ENCODE data around the gene SMPD4. TPM values are rescaled to one million over a fixed set of nuclear protein-coding genes. Genes with fewer than 3 reads are reported as not detected.
A peak's percentile ranks its signal among the peaks of the same experiment; 100 is the strongest.

The SMPD4 gene
- total and polyA plus RNA-seq, 2 of the 13 experiments (the other 11 are each of a cell fraction or from before 2014, with no cell fraction given) = 63.2 to 70.5 TPM

DNA sequence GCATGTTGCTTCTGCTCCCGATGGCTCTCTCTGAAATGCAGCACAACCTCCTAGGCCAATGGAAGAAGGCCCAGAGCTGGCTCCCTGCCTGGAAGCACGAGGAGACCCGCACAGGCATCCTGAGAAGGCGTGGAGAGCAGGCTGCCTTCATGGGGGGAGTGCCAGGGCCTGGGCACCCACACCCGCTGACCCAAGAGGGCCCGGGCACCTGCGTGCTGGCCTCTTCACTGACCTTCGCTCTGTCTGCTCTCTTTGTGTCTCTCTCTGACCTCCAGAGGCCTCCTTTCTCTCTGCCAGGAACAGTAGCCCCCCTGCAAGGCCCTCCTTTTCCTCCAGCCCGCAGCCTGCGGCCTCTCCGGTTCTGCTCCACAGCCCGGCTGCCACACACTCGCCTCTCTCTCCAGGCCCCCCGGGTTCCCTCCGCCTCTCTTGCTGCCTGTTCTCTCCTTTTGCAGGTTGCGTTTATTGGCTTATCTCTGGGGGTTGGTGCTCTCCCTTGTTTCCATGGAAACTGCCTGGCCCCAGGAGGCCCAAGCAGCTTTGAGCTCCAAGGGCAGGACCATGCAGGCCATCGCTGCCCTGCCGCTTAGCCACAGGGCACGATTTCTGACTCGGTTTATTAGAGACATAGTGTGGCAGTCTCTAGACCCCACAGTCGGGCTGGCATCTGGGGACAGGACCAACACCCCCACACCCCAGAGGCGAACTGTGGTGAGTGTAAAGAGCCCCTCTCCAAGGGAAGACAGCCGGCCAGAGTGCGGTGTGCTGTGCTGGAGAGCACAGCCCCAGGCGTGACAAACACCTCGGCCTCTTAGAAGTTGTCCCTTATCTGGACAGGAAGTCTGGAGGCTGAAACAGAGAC, 2.3 kb upstream of the SMPD4 start (continued):
- TF ChIP-seq THYN1 (CRISPR knock-in tag; IDR thresholded peaks at IDR 0.05; ENCODE audit: borderline replicate concordance, low read depth) (no peak), MAF1 (CRISPR knock-in tag; IDR thresholded peaks at IDR 0.05; ENCODE audit: borderline replicate concordance) (no peak), TAF1 (CRISPR knock-in tag; IDR thresholded peaks at IDR 0.05) (peak; percentile 24; the same call in 1 of the 2 replicates), SAP130 (CRISPR knock-in tag; IDR thresholded peaks at IDR 0.05; ENCODE audit: low read depth) (peak; percentile 3; the same call in 1 of the 2 replicates), ZNF781 (CRISPR knock-in tag; IDR thresholded peaks at IDR 0.05; ENCODE audit: borderline replicate concordance, not compliant biosample characterization) (peak; percentile 61), RBM22 (optimal IDR thresholded peaks at IDR 0.05; ENCODE audit: low read length) (no peak), JUNB (CRISPR knock-in tag; IDR thresholded peaks at IDR 0.05; ENCODE audit: borderline replicate concordance) (no peak), SRY (CRISPR knock-in tag; IDR thresholded peaks at IDR 0.05) (no peak), CHD4 (IDR thresholded peaks at IDR 0.05; ENCODE audit: borderline replicate concordance, low read length) (no peak), JUND (CRISPR knock-in tag; IDR thresholded peaks at IDR 0.05) (no peak), NR2F6 (IDR thresholded peaks at IDR 0.05) (peak; percentile 22; the same call in 1 of the 2 replicates), NR2F6 (CRISPR knock-in tag; IDR thresholded peaks at IDR 0.05) (no peak), PHF8 (CRISPR knock-in tag; IDR thresholded peaks at IDR 0.05) (peak; percentile 20; the same call in 1 of the 2 replicates), BHLHE40 (IDR thresholded peaks at IDR 0.05; ENCODE audit: low read length) (no peak)
- TF ChIP-seq, protein P1, sequence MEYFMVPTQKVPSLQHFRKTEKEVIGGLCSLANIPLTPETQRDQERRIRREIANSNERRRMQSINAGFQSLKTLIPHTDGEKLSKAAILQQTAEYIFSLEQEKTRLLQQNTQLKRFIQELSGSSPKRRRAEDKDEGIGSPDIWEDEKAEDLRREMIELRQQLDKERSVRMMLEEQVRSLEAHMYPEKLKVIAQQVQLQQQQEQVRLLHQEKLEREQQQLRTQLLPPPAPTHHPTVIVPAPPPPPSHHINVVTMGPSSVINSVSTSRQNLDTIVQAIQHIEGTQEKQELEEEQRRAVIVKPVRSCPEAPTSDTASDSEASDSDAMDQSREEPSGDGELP (IDR thresholded peaks at IDR 0.05; ENCODE audit: borderline replicate concordance, low read depth) = no peak
- TF ChIP-seq, protein P2, sequence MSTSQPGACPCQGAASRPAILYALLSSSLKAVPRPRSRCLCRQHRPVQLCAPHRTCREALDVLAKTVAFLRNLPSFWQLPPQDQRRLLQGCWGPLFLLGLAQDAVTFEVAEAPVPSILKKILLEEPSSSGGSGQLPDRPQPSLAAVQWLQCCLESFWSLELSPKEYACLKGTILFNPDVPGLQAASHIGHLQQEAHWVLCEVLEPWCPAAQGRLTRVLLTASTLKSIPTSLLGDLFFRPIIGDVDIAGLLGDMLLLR (CRISPR knock-in tag; IDR thresholded peaks at IDR 0.05) = no peak
- TF ChIP-seq, protein P3, sequence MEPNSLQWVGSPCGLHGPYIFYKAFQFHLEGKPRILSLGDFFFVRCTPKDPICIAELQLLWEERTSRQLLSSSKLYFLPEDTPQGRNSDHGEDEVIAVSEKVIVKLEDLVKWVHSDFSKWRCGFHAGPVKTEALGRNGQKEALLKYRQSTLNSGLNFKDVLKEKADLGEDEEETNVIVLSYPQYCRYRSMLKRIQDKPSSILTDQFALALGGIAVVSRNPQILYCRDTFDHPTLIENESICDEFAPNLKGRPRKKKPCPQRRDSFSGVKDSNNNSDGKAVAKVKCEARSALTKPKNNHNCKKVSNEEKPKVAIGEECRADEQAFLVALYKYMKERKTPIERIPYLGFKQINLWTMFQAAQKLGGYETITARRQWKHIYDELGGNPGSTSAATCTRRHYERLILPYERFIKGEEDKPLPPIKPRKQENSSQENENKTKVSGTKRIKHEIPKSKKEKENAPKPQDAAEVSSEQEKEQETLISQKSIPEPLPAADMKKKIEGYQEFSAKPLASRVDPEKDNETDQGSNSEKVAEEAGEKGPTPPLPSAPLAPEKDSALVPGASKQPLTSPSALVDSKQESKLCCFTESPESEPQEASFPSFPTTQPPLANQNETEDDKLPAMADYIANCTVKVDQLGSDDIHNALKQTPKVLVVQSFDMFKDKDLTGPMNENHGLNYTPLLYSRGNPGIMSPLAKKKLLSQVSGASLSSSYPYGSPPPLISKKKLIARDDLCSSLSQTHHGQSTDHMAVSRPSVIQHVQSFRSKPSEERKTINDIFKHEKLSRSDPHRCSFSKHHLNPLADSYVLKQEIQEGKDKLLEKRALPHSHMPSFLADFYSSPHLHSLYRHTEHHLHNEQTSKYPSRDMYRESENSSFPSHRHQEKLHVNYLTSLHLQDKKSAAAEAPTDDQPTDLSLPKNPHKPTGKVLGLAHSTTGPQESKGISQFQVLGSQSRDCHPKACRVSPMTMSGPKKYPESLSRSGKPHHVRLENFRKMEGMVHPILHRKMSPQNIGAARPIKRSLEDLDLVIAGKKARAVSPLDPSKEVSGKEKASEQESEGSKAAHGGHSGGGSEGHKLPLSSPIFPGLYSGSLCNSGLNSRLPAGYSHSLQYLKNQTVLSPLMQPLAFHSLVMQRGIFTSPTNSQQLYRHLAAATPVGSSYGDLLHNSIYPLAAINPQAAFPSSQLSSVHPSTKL (CRISPR knock-in tag; IDR thresholded peaks at IDR 0.05) = no peak
- TF ChIP-seq, protein P4, sequence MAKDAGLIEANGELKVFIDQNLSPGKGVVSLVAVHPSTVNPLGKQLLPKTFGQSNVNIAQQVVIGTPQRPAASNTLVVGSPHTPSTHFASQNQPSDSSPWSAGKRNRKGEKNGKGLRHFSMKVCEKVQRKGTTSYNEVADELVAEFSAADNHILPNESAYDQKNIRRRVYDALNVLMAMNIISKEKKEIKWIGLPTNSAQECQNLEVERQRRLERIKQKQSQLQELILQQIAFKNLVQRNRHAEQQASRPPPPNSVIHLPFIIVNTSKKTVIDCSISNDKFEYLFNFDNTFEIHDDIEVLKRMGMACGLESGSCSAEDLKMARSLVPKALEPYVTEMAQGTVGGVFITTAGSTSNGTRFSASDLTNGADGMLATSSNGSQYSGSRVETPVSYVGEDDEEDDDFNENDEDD (CRISPR knock-in tag; IDR thresholded peaks at IDR 0.05; ENCODE audit: borderline replicate concordance) = 0 out of 2 replicates have a peak, but pooled peaks have one; percentile 14
- TF ChIP-seq, protein P5, sequence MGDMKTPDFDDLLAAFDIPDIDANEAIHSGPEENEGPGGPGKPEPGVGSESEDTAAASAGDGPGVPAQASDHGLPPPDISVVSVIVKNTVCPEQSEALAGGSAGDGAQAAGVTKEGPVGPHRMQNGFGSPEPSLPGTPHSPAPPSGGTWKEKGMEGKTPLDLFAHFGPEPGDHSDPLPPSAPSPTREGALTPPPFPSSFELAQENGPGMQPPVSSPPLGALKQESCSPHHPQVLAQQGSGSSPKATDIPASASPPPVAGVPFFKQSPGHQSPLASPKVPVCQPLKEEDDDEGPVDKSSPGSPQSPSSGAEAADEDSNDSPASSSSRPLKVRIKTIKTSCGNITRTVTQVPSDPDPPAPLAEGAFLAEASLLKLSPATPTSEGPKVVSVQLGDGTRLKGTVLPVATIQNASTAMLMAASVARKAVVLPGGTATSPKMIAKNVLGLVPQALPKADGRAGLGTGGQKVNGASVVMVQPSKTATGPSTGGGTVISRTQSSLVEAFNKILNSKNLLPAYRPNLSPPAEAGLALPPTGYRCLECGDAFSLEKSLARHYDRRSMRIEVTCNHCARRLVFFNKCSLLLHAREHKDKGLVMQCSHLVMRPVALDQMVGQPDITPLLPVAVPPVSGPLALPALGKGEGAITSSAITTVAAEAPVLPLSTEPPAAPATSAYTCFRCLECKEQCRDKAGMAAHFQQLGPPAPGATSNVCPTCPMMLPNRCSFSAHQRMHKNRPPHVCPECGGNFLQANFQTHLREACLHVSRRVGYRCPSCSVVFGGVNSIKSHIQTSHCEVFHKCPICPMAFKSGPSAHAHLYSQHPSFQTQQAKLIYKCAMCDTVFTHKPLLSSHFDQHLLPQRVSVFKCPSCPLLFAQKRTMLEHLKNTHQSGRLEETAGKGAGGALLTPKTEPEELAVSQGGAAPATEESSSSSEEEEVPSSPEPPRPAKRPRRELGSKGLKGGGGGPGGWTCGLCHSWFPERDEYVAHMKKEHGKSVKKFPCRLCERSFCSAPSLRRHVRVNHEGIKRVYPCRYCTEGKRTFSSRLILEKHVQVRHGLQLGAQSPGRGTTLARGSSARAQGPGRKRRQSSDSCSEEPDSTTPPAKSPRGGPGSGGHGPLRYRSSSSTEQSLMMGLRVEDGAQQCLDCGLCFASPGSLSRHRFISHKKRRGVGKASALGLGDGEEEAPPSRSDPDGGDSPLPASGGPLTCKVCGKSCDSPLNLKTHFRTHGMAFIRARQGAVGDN (CRISPR knock-in tag; IDR thresholded peaks at IDR 0.05) = peak; percentile 70

All from HepG2 (cell line).